OCI-LY1 (cell line): ENCODE data around the gene WNT9A.
"Not testable (repeated sequence)": the region's sequence is repeated elsewhere in the genome, so short reads cannot be mapped to it uniquely, and the experiment has no call there.

Experiments
- CTCF ChIP-seq: fragments of 200-600 bp; sonication (generic), shearing (Covaris generic); IDR thresholded peaks from 2 replicates; pipeline ENCODE4 v1.5.1; 2017; ENCODE audit warnings: mild to moderate bottlenecking, antibody characterized with exemption, low read length, moderate library complexity, mixed read lengths
- EZH2 ChIP-seq: fragments of 200-600 bp; sonication (generic), shearing (Covaris generic); IDR thresholded peaks from 2 replicates; pipeline ENCODE4 v1.8.0; 2017; ENCODE audit warnings: borderline replicate concordance, mixed run types, mild to moderate bottlenecking, antibody characterized with exemption, low read length, moderate library complexity, mixed read lengths

- not testable (repeated sequence) for TF ChIP-seq CTCF, EZH2
These were observed 24.5 kb upstream of the WNT9A start for GRCh38 chr1:227972283-227972679.
